HG02571 (cell line): Measurements from ENCODE around the gene POLR1G.
"Not testable (repeated sequence)": the region's sequence is repeated elsewhere in the genome, so short reads cannot be mapped to it uniquely, and the experiment has no call there.

Source experiments
- ATAC-seq: cut with Tn5 transposase; IDR thresholded peaks from one replicate; pipeline ENCODE4 v1.9.1; 2021; ENCODE audit warnings: mild to moderate bottlenecking, moderate library complexity; ENCODE audit not compliant: unreplicated experiment

POLR1G gene

GRCh38 chr19:45419895-45420294 is 13.5 kb downstream of the POLR1G start:
- no peak for ATAC-seq

GRCh38 chr19:45420356-45420755 is 13.9 kb downstream of the POLR1G start:
- no peak for ATAC-seq

GRCh38 chr19:45420871-45421270 is 14.4 kb downstream of the POLR1G start:
- no peak for ATAC-seq

- no peak for ATAC-seq
These were observed 15.6 kb downstream of the POLR1G start for GRCh38 chr19:45421947-45422498.

- ATAC-seq = no peak
These were observed 16.7 kb downstream of the POLR1G start for GRCh38 chr19:45423033-45423588.

- ATAC-seq = peak; percentile 61
These were observed 17.2 kb downstream of the POLR1G start, which contains the start of gene ERCC1 for GRCh38 chr19:45423589-45424190. TSS of gene ERCC1 (minus strand) at chr19:45423917. CDS start at chr19:45423374, 543 bp downstream.

- no peak for ATAC-seq
These were observed 18.0 kb downstream of the POLR1G start for GRCh38 chr19:45424191-45425058.

- no peak for ATAC-seq
These were observed 22.2 kb downstream of the POLR1G start for GRCh38 chr19:45428384-45429231.

- not testable (repeated sequence) for ATAC-seq
These were observed 23.5 kb downstream of the POLR1G start for GRCh38 chr19:45429896-45430295.

- ATAC-seq = not testable (repeated sequence)
These were observed 24.6 kb downstream of the POLR1G start for GRCh38 chr19:45431008-45431407.

- ATAC-seq = not testable (repeated sequence)
These were observed 26.1 kb downstream of the POLR1G start for GRCh38 chr19:45432543-45432942.

- ATAC-seq = no peak
These were observed 30.9 kb downstream of the POLR1G start for GRCh38 chr19:45437328-45437727.

- ATAC-seq = no peak
These were observed 32.7 kb downstream of the POLR1G start for GRCh38 chr19:45439190-45439568.

- peak; percentile 50 for ATAC-seq
These were observed 33.3 kb downstream of the POLR1G start for GRCh38 chr19:45439569-45440258.

- ATAC-seq = no peak
These were observed 33.8 kb downstream of the POLR1G start for GRCh38 chr19:45440259-45440638.

- no peak for ATAC-seq
These were observed 34.6 kb downstream of the POLR1G start for GRCh38 chr19:45440873-45441654.

- ATAC-seq = no peak
These were observed 35.9 kb downstream of the POLR1G start for GRCh38 chr19:45442408-45442777.

GRCh38 chr19:45442778-45443461 is 36.5 kb downstream of the POLR1G start:
- no peak for ATAC-seq
